Measurements from ENCODE around the gene LIX1L.

LIX1L gene

DNA sequence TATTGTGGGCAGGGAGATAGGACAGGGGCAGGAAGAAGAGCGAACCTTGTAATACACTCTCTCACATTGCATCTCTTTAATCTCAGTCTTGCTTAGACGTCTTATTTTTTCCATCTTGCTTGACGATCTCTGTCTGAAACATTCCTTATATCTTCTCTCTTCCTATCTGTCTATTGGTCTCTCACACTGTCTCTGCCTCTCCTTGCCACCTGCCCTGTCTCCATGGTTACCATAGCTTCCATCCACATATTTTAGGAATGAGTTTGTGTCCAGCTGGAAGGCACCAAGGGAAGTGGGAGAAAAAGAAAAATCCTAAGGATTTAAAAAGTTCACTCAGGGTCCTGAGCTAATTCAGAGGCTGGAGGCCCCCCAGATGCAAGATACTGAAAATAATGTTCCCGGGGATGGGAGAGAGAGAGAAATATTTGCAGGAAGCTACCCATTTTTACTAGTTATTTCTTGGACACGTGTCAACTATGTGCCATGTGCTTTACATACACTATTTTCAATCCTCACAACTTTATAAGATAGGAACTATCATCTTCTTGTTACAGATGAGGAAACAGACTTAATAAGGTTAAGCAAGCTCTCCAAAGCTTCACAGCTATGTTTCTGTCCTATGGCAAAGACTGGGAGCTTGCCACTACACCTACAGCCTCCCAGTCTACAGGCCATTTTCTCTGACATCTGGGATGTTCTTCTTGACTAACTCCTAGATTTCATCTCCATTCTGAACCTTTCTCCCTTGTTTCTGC, 5.6 kb upstream of the LIX1L start:
- peak; percentile 54 for DNase-seq (ENCODE audit: low read depth, low spot score)

GRCh38 chr1:145962157-145963102, 4.6 kb upstream of the LIX1L start:
- DNase-seq (ENCODE audit: low read depth, low spot score), result peak; percentile 32

DNA sequence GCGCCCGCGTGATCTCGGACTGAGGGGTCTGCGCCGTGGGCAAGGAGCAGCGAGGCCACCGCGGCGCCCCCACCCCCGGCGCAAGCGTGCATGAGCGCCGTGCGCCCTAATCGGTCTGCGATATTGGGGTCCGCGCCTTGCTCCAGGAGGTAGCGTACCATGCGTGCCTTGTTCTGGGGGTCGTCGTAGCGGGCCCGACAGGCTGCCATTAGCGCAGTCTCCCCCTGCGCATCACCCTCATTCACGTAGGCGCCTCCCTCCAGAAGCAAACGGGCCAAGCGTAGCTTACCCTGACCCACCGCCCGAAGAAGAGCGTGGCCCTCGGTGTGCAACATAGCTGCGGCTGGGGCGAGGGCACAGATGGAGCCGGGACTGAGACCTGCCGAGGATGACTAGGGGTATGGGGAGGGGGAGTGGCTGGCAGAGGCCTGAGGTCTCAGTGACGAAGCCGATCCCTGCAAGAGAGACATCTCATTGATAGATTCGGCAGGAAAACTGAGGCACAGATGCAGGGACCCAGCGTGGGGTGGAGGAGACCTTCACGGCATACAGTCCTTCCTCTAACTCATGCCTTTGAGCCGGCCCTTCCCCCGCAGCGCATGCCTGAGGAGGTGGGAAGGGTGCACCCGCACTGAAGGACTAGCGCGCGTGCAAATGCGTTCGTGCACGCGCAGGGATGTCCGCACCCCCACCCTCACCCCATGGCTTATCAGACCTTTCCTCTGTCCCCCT, 3.8 kb upstream of the LIX1L start:
- DNase-seq (ENCODE audit: low read depth, low spot score), result peak; percentile 49

DNA sequence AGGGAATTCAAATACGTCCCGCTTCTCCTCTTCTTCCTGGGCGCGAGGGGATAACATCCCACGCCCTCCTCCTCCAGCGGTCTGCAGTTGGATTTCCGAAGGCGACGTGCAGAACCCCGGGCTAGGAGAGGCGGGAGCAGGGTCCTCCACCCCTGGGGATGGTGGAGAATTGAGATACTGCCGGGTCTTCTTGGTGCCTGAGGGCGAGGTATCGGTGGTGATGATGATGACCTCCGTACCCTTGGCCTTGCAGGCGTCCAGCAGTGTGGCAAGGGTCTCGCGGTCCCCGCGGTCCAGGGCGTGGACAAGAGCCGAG, 3.2 kb upstream of the LIX1L start:
- no peak for DNase-seq (ENCODE audit: low read depth, low spot score)

GRCh38 chr1:145960468-145961108, 2.8 kb upstream of the LIX1L start:
- peak; percentile 84 for DNase-seq (ENCODE audit: low read depth, low spot score)

- DNase-seq (ENCODE audit: low read depth, low spot score), result no peak
Measured at GRCh38 chr1:145959957-145960467, 2.2 kb upstream of the LIX1L start.

DNA sequence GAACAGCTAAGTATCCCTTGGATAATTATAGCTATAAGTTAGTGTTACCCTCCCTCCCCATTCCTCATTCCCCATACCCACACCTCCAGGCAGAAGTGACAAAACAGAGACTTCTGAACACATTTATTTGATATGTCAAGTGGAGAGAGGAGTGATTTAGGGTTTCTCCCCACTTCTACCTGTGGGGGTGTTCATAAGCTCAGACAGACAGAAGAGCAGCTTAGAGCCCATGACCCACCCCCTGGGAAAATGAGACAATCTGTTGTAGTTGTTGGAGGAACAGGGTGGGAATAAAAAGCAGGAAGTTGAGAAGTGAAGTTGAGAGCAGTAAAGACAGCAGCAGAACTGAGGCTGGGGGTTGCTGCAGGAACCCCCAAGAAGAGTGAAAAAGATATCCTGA, 1.5 kb upstream of the LIX1L start:
- no peak for DNase-seq (ENCODE audit: low read depth, low spot score)

DNA sequence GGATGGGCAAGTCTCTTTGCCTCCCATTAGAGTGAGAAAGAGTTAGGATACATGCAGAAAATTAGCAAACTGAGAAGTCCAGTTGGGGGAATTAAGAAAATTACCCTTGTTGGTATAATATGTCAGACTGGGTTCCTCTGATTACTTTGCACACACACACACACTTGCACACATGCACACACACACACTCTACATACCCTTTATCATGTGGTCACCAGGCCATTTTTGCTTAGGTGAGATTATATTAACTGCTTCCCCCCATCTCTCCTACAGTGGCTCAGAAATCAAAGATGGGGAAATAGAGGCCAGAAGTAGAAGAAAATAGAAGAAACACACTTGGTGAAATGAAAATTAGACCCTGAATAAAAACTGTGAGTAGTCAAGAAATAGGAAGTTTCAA, 917 bp upstream of the LIX1L start:
- DNase-seq (ENCODE audit: low read depth, low spot score), result no peak

DNA sequence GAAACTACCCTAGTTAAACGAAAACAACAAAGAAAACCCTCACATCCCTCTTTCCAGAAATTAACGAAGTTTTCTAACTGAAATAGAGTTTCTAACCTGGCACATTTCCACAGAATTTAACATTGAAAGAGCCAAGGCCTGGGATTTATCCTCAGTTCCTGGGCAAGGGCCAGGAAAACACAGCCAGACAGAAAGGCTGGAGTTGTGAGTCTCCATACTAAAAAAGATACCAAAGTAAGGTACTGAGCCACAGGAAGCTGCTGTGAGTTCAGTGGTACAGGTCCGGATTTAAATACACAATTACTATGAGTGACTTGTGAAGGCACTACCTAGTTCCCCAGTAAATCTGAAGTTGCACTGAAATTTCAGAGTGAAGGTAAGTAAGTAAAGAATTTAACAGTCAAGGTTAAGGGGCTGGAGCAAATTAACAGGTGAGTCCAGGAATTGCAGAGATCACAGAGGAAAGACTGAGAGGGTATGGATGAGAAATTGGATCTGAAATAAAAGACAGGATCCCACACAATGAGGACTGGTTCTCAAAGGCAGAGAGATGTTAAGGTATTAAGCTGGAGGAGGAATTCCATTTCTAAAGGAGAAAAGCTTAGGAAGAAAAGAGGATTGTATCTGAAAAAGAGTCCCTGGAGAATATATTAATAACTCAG, 905 bp downstream of the LIX1L start:
- DNase-seq (ENCODE audit: low read depth, low spot score), result peak; percentile 71

DNA sequence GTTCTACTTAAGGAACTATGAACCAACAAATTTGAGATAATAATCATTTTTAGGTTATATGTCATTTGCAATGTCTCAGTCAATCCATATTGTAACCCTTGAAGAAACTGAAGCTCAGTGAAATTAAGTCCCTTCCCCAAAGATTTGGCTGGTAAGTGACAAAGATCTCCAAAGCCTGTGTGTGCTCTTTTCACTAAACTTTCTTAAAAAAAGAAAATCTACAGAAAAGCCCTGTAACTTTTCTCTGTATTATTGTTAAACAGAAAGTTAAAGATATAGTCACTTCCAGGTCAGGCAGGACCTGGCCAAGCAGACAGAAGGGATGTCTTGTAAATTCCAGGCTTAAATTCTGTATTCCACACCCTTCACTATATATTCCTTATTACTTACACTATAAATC, 1.5 kb downstream of the LIX1L start:
- DNase-seq (ENCODE audit: low read depth, low spot score), result no peak

GRCh38 chr1:145955436-145955835, 2.4 kb downstream of the LIX1L start:
- DNase-seq (ENCODE audit: low read depth, low spot score), result peak; percentile 66

GRCh38 chr1:145953861-145954260, 4.0 kb downstream of the LIX1L start:
- DNase-seq (ENCODE audit: low read depth, low spot score), result no peak

DNA sequence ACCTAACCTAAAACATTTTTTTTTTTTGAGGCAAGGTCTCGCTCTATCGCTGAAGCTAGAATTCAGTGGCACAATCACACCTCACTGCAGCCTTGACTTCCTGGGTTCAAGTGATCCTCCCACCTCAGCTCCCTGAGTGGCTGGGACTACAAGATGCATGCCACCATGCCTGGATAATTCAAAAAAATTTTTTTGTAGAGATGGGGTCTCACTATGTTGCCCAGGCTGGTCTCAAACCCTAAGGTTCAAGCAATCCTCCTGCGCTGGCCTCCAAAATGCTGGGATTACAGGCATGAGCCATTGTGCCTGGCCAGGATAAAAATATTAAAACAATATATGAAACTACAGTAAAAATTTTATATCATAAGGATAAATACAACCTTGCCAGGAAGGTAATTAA, 4.9 kb downstream of the LIX1L start:
- no peak for DNase-seq (ENCODE audit: low read depth, low spot score)

DNA sequence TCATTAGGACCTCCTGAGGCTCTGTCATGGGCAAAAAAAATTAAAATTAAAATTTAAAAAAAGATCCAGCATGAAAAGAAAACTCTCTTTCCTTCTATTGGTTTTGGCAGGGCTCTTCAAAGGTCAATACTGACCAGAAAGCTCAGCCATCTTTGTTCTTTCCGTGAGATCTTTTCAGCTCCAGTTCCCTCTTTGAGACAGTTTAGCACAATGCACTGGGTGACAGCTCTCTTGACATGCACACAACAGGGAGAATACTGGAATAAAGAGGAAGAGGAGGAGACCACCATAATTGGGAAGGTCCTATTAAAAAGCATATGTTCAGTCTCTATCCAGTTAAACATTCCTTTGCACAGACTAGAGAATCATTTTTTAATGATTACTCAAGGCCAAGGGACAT, 6.3 kb downstream of the LIX1L start:
- no peak for DNase-seq (ENCODE audit: low read depth, low spot score)

- no peak for DNase-seq (ENCODE audit: low read depth, low spot score)
Measured at GRCh38 chr1:145949219-145949618, 8.6 kb downstream of the LIX1L start.

- no peak for DNase-seq (ENCODE audit: low read depth, low spot score)
Measured at GRCh38 chr1:145947551-145947950, 10.3 kb downstream of the LIX1L start.

- DNase-seq (ENCODE audit: low read depth, low spot score), result no peak
Measured at GRCh38 chr1:145946477-145946986, 11.3 kb downstream of the LIX1L start.

DNA sequence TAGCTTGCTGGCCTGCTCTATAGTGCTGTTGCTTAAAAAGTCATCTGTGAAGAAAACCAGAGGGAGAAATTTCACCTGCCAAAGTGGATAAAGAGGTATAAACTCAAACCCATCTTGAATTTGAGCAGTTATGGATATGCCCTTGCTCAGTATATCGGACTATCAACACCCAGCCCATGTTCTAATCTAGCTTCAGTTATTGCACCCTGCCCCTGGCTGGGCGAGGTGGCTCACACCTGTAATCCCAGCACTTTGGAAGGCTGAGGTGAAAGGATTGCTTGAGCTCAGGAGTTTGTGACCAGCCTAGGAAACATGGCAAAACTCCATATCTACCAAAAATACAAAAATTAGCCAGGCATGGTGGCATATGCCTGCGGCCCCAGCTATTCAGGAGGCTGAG, 13.3 kb downstream of the LIX1L start:
- DNase-seq (ENCODE audit: low read depth, low spot score), result no peak

DNA sequence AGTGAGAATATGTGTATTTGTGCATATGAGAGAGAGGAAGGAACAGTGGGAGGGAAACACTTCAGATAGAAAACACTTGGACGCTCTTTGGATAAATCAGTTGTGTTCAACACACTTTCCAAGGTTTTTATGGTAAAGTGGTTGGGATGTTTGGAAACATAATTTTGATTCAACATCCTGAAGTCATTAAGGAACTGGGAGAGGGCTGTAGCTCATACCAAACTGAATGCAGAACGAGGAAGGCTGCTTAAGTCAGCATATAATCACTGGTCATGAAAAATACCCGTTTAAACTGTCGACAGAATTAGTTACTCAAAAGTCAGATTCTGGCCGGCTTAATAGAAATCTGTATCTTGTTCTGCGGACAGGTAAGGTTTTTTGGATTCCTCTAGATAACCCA, 14.9 kb downstream of the LIX1L start:
- DNase-seq (ENCODE audit: low read depth, low spot score), result no peak

DNA sequence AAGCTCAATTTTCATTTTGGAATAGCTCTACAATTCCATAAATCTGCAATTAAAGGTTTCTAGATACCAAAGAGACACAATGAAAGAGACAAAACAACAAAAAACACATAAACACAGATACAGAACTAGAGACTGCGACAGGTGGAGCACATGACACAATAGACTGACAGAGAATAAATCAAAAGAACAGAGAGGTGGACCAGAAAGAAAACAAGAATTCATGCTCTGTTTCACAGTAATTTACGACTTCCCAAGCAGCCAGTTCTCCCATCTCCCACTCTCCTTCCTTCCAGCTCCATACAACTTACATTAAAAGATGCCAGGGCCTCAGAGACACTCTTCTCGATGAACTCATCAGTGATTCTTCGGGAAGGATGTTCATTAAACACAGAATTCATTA, 15.4 kb downstream of the LIX1L start:
- no peak for DNase-seq (ENCODE audit: low read depth, low spot score)

DNA sequence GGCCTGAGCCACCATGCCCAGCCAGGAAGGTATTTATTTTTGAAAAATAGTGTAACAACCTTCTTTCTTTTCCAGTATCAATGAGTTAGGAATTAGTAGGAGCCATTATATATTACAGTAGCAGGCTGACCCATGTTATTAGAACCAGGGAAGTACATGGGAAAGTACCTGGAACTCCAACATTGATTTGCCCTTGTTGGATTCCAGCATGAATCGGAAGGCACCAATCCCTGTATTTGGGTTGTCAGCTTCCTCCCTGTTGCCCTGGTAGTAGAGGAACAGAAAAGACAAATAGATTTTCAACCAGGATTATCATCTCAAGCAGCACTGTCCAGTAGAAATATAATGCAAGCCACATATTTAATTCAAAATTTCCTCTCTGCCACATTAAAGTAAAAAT, 20.4 kb downstream of the LIX1L start:
- no peak for DNase-seq (ENCODE audit: low read depth, low spot score)
